HG02798 (cell line): Measurements from ENCODE around the gene COL6A5.

Experiments used
- ATAC-seq: cut with Tn5 transposase; IDR thresholded peaks from one replicate; pipeline ENCODE4 v1.9.1; 2021; ENCODE audit warnings: mild to moderate bottlenecking; ENCODE audit not compliant: unreplicated experiment, poor library complexity

COL6A5 gene

DNA sequence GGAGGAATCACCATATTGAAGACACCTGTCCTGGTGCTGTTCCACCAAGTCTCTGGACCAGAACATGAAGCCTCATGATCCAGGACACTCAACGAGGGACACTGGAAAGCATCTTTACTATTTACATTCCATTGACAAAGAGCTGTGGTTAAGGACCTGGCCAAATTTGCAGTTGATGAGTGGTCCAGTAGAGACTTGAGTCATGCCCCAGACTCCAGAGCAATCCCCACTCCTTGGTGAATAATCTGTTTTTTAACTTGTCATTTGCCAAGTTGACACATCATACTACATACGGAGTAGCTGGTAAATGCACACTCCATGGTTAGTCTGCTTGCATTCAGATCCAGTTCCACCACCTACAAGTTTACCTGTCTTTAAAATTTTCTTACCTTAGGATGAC, 170.3 kb downstream of the COL6A5 start:
- no peak for ATAC-seq

DNA sequence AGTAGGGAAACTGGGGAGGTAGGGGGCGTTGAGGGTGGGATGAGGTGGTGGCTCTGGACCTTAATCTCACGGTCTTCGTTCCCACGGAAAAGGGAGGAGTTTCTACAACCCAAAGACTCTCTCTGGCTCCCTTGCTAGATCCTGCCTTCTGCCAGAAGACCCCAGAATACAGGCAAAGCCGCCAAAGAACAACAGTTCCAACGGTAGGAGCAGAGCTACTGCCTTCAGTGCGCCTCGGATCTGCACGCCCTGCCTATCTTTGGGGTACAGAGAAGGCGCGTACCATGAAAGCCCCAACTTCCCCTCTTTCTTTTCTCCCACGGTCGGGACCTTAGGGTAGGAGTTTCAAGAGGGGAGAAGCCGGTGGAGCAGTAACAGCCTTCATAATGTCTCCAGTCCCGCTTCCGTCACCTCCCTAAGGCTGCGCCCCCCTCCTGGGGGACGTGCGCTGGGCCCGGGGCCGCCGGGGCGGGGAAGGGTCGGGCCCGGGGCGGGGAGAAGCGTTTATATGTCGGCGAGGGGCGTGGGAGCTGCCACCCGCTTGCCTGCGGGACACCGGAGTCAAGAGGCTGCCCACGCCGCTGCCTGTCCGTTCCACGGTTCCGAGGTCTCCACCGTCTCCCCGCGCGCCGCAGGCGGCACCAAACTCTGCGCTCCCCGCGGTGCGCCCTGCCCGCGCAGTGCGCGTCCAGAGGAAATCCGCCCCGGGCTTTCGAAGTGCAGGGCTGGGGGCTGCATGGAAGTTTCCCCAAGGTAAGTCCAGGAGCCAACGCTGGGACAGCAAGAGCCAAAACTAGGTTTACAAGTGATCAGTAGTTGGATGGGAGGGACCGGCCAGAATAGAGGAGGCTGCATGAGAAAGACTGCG, 171.4 kb downstream of the COL6A5 start, which contains the start of gene COL6A6:
TSS of gene COL6A6 (plus strand) at position 533 of the 868 bp plus-strand sequence. CDS start 43,188 bp downstream, outside the sequence.
- ATAC-seq = no peak

DNA sequence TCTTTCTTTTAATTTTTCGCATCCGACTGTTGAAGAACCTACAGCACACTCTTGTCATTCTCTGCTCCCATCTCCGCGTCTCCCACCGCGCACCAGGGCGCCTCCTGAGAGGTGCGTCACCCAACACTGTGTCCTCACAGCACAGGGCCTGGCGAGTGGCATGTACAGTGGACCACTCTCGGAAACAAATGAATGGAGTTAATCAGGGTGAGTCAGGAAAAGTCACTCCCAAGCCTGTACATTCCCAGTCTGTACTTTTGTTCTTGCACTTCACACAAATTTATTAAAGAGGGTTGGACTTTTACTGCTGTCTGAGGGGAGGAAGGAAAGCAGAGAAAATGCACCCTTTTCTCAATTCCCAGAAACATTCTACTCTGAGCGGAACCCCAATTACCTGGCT, 172.1 kb downstream of the COL6A5 start:
- no peak for ATAC-seq

DNA sequence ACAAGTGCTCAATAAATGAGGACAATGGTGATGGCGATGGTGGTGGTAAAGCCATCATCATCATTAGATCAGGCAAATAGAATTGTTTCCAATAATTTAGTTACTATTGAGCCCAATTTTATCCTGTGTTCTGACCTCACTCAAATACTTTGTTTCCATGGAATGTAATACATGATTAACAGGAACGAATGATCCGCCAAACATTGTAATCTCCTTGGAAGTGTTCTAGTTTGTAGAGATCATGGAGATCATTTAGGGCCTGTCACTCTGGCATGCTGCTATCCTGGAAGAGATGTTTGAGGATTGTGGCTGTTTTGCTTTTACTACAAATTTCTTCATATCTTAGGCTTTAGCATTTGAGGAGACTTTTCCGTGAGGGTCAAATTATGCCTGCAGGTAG, 174.3 kb downstream of the COL6A5 start:
- no peak for ATAC-seq

DNA sequence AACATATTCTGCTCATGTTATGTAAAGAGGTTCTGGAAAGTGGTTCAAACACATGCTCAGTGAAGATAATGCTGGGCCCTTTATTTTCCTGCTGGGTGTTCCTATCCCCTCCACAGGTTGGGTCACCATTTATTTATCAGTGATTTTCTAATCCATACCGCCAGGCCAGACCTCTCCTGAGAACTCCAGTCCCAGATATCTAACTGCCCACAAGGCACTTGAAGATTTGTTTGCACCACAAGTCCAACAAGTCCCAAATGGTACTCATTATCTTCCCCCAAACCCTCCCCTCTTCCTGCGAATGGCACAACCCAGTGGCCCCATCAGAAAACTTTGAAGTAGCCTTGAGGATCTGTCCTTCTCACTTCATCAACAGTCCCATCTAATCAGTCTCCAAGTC, 176.9 kb downstream of the COL6A5 start:
- no peak for ATAC-seq

DNA sequence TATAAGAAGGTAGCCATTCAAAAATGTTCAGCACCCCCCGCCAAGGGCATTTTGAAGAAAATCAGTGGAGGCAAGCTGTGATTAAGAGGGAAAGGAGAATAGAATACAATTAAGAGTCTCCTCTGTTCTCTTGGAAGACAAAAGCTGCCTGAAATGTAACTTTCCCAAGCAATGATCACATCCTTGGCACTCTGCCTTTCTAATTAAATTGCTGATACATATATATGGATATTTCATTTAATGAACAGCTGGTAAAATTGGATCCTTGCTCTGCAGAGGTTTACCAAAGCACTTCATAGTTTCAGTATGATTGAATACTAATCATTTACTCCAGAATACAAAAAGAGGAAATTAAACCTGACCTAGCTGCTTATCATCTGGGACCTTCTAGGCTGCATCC, 182.0 kb downstream of the COL6A5 start:
- ATAC-seq = no peak

DNA sequence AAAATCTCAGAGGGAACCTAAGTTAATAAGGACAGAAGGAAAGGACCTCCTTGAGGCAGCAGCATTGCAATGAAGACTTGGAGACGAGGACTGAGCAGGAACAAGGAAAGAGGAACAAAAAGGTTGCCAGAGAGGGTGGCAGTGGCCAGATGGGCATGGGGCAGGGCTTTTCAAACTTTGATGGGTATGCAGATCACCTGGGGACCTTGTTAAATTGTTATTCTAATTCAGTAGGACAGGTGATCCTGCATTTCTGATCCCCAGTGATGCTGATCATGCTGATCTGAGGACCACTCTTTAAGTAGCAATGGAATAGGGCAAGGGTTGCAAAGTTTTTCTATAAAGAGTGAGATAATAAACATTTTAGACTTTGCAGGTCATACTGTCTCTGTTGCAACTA, 182.6 kb downstream of the COL6A5 start:
- ATAC-seq = no peak

DNA sequence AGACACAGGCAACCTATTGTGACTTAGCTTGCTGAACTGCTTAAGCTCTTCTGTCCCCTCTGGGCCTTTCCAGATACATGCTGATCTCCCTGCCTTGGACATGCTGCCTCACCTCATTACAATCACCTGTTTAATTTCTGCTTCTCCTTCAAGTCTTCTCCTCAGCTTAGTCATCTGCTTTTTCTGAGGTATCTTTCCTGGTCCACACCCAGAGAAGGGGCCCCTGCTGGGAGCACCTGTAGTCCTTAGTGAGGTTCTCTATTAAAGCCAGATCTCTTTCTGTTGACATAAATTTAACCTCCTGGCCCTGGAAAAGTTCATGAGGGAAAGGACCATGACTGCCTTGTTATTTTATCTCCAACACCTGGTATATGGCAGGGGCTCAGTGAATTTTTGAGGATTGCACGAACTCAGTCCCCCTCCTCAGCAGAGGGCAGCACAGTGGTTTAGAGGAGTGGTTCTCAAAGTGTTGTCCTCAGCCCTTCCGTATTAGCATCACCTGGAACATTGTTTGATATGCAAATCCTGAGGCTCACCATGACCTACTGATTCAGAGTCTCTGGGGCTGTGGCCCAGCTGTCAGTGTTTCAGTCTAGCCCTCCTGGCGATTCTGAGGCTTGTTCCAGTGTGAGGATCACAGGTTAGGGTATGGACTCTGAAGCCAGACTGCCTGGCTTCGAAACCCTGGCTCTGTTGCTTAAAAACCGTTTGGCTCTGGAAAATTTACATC, 184.2 kb downstream of the COL6A5 start:
- ATAC-seq = no peak

DNA sequence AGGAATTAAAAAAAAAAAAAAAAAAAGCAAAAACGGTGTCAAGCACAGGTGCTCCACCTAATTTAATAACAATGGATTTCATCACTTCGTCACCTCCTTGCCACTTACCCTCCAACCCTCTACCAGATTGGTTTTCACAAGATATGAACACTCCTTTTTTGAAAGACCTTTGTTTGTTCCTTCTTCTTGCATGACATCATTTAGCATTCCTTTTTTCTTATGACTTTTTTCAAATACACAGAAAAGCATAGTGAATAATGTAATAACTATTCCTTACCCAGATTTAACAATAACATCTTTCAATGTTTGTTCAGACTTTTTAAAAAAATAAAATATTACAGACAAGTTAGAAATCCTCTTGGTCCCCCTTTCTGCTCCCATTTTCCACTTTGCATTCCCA, 187.8 kb downstream of the COL6A5 start:
- ATAC-seq = no peak
